COLO668 (cell line): ENCODE results near the gene CXCL13.
"Not testable (repeated sequence)": the region's sequence is repeated elsewhere in the genome, so short reads cannot be mapped to it uniquely, and the experiment has no call there.

Experiments used
- DNase-seq: peaks from one replicate; lab custom pipeline; 2025; ENCODE audit not compliant: unreplicated experiment; lab: John Stamatoyannopoulos, UW

Gene CXCL13

GRCh38 chr4:77653162-77653758 is 47.6 kb downstream of the CXCL13 start:
- no peak for DNase-seq

- not testable (repeated sequence) for DNase-seq
These were observed 54.7 kb downstream of the CXCL13 start for GRCh38 chr4:77660318-77660717.
